GM12878 (cell line): ENCODE data around the gene KIRREL3. TPM values are rescaled to one million over a fixed set of nuclear protein-coding genes. Genes with fewer than 3 reads are reported as not detected.

Experiments used
- ATAC-seq: fragments of 200-7000 bp; cut with Tn5 transposase; 3 replicates; pipeline ENCODE4 v1.9.1; 2020; ENCODE audit warnings: mild to moderate bottlenecking, moderate library complexity
- BruUV-seq: library from RNA; stranded (reverse); fragments of 400-500 nt; replicated peaks from 2 replicates; lab custom pipeline; 2021; lab: Mats Ljungman, UMichigan
- CTCF ChIA-PET: fragments of 300-600 bp; sonication (Branson Sonifier 250); formaldehyde crosslinking; extraction: SDS; loops from one replicate; lab custom pipeline; 2021; ENCODE audit warnings: inconsistent platforms; lab: Yijun Ruan, JAX
- POLR2A ChIA-PET: fragments of 350-600 bp; formaldehyde crosslinking; extraction: SDS; loops from one replicate; lab custom pipeline; 2021; ENCODE audit warnings: inconsistent platforms; lab: Charles Lee
- RAD21 ChIA-PET: fragments of 300-600 bp; sonication (Branson Sonifier 250); formaldehyde crosslinking; loops from one replicate; lab custom pipeline; 2023; ENCODE audit warnings: antibody characterized with exemption; ENCODE audit not compliant: unreplicated experiment; lab: Charles Lee
- SMC1A ChIA-PET: fragments of 300-600 bp; sonication (Branson Sonifier 250); formaldehyde crosslinking; loops from one replicate; lab custom pipeline; 2023; ENCODE audit not compliant: unreplicated experiment, uncharacterized antibody; lab: Charles Lee
- DNase-seq: peaks from one replicate; pipeline ENCODE4 v3.0.0-alpha.2; 2011; ENCODE audit warnings: low read depth, low spot score
- FAIRE-seq: peaks from 3 replicates; lab custom pipeline; 2011; peaks lifted over from hg19 to GRCh38; lab: Jason Lieb, UNC
- H2AFZ ChIP-seq: 2 replicates; pipeline ENCODE4 v1.6.0; 2011; ENCODE audit warnings: low read depth, low read length, control low read depth; ENCODE audit not compliant: control insufficient read depth
- H3K27ac ChIP-seq: 2 replicates; pipeline ENCODE4 v1.5.1; 2011; ENCODE audit warnings: control low read depth; ENCODE audit not compliant: control insufficient read depth, insufficient read depth
- H3K27me3 ChIP-seq, 2 experiments: replicated peaks in 1 of 2; 2 replicates each; pipeline versions ENCODE4 v1.6.0 to v1.6.1; 2011; ENCODE audit warnings: low read length in 1 of 2; ENCODE audit not compliant: control insufficient read depth in 2 of 2, insufficient read depth in 2 of 2
- H3K36me3 ChIP-seq, 2 experiments: 2 replicates each; pipeline ENCODE4 v1.5.1; 2011; ENCODE audit warnings: low read length in 1 of 2; ENCODE audit not compliant: control insufficient read depth in 2 of 2, insufficient read depth in 2 of 2
- H3K4me1 ChIP-seq: 2 replicates; pipeline ENCODE4 v1.6.1; 2011; ENCODE audit warnings: mild to moderate bottlenecking, low read length, moderate library complexity, mixed read lengths; ENCODE audit not compliant: control insufficient read depth, insufficient read depth
- H3K4me2 ChIP-seq: 2 replicates; pipeline ENCODE4 v1.6.0; 2011; ENCODE audit warnings: control low read depth; ENCODE audit not compliant: control insufficient read depth, insufficient read depth
- H3K4me3 ChIP-seq: fragments of 200-600 bp; sonication (generic); 2 replicates; pipeline ENCODE4 v1.5.1; 2016
- H3K79me2 ChIP-seq: 2 replicates; pipeline ENCODE4 v1.6.0; 2011; ENCODE audit warnings: low read length; ENCODE audit not compliant: control insufficient read depth, insufficient read depth
- H3K9ac ChIP-seq: 2 replicates; pipeline ENCODE4 v1.8.0; 2011; ENCODE audit warnings: low read length, control low read depth, mixed read lengths; ENCODE audit not compliant: control insufficient read depth, insufficient read depth
- H3K9me3 ChIP-seq: replicated peaks from 3 replicates; pipeline ENCODE4 v1.5.1; 2011; ENCODE audit warnings: mild to moderate bottlenecking, low read length; ENCODE audit not compliant: control insufficient read depth, insufficient read depth
- H4K20me1 ChIP-seq: 2 replicates; pipeline ENCODE4 v1.6.0; 2011; ENCODE audit not compliant: control insufficient read depth, insufficient read depth
- CREM ChIP-seq: IDR thresholded peaks from 2 replicates; pipeline ENCODE4 v1.6.1; 2014; ENCODE audit warnings: antibody characterized with exemption, low read depth
- HDGF ChIP-seq: fragments of 450-650 bp; IDR thresholded peaks from 2 replicates; pipeline ENCODE4 v1.6.1; 2016; ENCODE audit warnings: antibody characterized with exemption
- MEF2A ChIP-seq: IDR thresholded peaks from 2 replicates; pipeline ENCODE4 v1.6.1; 2011; ENCODE audit warnings: low read depth, mild to moderate bottlenecking, low read length, moderate library complexity; ENCODE audit not compliant: insufficient read depth
- SPI1 ChIP-seq: IDR thresholded peaks from 2 replicates; pipeline ENCODE4 v1.6.1; 2011; ENCODE audit warnings: low read depth, mild to moderate bottlenecking, low read length, moderate library complexity, borderline replicate concordance; ENCODE audit not compliant: insufficient read depth
- ZSCAN29 ChIP-seq: fragments of 450-650 bp; IDR thresholded peaks from 2 replicates; pipeline ENCODE4 v1.6.1; 2017; ENCODE audit warnings: mild to moderate bottlenecking, moderate library complexity
- WGBS: methylation state at CpG from one replicate; pipeline ENCODE4 v1.1.6; 2016; ENCODE audit warnings: low lambda C conversion rate; ENCODE audit not compliant: insufficient replicate concordance, insufficient coverage; ENCODE audit errors: missing lambda C conversion rate; 5-methylcytosine and 5-hydroxymethylcytosine counted together
- in situ Hi-C: fragments of 300-500 bp; cut with MboI; formaldehyde crosslinking; loops from 9 replicates; pipeline ENCODE4 v1.14.3; 2018; ENCODE audit warnings: mixed read lengths
- intact Hi-C: fragments of 100-400 bp; cut with micrococcal nuclease; formaldehyde crosslinking; loops from one replicate; pipeline ENCODE4 v1.14.2; 2022; ENCODE audit not compliant: unreplicated experiment
- polyA plus RNA-seq, 11 experiments: library from polyadenylated mRNA; depleted of rRNA in 4 of 11; unstranded in 6 of 11; stranded (reverse) in 5 of 11; fragments of >200 nt; fragmentation: Nextera tagmentation in 4 of 11; fragmentation: Illumina TruSeq in 1 of 11; extraction: Ambion mirVana in 4 of 11; extraction: Trizol in 1 of 11; gene quantifications; 1 replicate in 1 of 11; 2 replicates in 10 of 11; pipeline versions ENCODE4 v1.2.1 to v1.2.3, GENCODE V29; 2011 to 2016; ENCODE audit warnings: inconsistent platforms in 2 of 11, missing spikeins in 2 of 11, low read depth in 1 of 11
- total RNA-seq, 4 experiments: library from RNA; depleted of rRNA in 3 of 4; stranded (reverse); fragments of >200 nt in 3 of 4; fragmentation: Illumina TruSeq in 1 of 4; extraction: Trizol in 1 of 4; gene quantifications; 2 replicates each; pipeline versions ENCODE4 v1.2.1 to v1.2.3, GENCODE V29; 2013 to 2021
- TF ChIP-seq, protein P1 (sequence below): IDR thresholded peaks from 2 replicates; pipeline ENCODE4 v1.6.1; 2012; ENCODE audit warnings: mild to moderate bottlenecking, low read depth, low read length
- TF ChIP-seq, protein P2 (sequence below): fragments of 450-650 bp; IDR thresholded peaks from 2 replicates; pipeline ENCODE4 v1.6.1; 2017; ENCODE audit warnings: low read depth, mild to moderate bottlenecking, moderate library complexity

The KIRREL3 gene
- total and polyA plus RNA-seq, 10 of the 15 experiments (the other 5 are each of a cell fraction or from before 2014, with no cell fraction given): under 0.01 TPM; not detected in 9

DNA sequence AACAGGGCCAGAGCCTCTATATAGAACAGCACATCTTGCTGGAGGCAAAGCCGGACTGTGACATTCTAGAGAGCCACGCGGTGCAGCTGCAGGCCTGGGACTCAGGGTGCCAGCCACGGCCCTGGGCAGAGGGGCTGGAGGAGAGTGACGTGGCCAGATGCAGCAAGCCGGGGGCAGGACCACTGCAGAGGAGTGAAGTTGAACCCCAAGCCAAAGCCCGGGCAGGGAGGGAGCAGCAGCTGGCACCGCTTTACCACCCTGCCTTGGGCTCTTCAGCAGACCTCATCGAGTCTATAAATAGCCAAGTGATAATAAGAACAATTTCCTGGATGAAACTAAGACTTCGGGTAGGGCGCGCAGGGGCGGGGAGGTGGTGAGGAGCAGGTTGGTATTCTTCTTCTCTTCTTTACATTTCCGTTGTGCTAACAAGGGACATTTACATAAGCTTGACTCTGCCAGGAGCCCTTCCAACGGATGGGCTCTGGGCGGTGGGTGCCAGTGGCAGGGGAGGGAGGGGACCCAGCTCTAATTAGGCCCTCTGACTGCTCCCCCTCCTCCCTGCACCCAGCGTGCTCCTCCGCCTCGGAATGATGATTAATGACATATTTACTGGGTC, 534.9 kb downstream of the KIRREL3 start (continued):
- TF ChIP-seq, protein P1, sequence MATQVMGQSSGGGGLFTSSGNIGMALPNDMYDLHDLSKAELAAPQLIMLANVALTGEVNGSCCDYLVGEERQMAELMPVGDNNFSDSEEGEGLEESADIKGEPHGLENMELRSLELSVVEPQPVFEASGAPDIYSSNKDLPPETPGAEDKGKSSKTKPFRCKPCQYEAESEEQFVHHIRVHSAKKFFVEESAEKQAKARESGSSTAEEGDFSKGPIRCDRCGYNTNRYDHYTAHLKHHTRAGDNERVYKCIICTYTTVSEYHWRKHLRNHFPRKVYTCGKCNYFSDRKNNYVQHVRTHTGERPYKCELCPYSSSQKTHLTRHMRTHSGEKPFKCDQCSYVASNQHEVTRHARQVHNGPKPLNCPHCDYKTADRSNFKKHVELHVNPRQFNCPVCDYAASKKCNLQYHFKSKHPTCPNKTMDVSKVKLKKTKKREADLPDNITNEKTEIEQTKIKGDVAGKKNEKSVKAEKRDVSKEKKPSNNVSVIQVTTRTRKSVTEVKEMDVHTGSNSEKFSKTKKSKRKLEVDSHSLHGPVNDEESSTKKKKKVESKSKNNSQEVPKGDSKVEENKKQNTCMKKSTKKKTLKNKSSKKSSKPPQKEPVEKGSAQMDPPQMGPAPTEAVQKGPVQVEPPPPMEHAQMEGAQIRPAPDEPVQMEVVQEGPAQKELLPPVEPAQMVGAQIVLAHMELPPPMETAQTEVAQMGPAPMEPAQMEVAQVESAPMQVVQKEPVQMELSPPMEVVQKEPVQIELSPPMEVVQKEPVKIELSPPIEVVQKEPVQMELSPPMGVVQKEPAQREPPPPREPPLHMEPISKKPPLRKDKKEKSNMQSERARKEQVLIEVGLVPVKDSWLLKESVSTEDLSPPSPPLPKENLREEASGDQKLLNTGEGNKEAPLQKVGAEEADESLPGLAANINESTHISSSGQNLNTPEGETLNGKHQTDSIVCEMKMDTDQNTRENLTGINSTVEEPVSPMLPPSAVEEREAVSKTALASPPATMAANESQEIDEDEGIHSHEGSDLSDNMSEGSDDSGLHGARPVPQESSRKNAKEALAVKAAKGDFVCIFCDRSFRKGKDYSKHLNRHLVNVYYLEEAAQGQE: no peak
- TF ChIP-seq ZSCAN29 (no peak), CREM (no peak)
- TF ChIP-seq, protein P2, sequence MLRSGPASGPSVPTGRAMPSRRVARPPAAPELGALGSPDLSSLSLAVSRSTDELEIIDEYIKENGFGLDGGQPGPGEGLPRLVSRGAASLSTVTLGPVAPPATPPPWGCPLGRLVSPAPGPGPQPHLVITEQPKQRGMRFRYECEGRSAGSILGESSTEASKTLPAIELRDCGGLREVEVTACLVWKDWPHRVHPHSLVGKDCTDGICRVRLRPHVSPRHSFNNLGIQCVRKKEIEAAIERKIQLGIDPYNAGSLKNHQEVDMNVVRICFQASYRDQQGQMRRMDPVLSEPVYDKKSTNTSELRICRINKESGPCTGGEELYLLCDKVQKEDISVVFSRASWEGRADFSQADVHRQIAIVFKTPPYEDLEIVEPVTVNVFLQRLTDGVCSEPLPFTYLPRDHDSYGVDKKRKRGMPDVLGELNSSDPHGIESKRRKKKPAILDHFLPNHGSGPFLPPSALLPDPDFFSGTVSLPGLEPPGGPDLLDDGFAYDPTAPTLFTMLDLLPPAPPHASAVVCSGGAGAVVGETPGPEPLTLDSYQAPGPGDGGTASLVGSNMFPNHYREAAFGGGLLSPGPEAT: no peak

DNA sequence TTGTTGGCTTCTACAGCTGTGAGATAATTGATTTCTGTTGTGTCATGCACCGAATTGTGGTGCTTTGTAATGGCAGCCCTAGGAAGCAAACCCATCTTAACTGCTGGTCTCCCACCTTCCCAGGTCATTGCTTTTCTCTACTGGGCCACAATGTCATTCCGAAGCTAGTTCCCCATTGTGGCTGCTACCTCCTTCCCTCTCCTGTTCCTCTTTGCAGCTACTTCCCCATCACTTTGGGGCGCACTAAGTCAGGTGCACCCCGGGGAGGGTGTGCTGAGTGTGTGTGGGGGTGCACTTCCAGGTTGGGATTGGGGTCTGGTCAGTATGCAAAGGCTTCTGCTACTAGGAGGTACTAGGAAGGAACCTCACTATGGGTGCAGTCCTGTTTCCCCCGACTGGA, 535.8 kb downstream of the KIRREL3 start:
- Histone ChIP-seq H3K27ac (no peak overlapping the region), H2AFZ (no peak overlapping the region), H3K4me2 (no peak overlapping the region; the same call in 1 of the 2 replicates), H3K36me3 (no peaks in the 10 kb centered on the region), H3K4me3 (no peak overlapping the region), H4K20me1 (no peaks in the 10 kb centered on the region), H3K27me3 (no peaks in the 10 kb centered on the region; a peak in 3 of 4 replicates), H3K4me1 (peaks cover 20% of the 10 kb centered on the region), H3K9ac (no peak overlapping the region), H3K79me2 (no peaks in the 10 kb centered on the region), H3K9me3 (no peaks in the 10 kb centered on the region; the same call in 2 of the 3 replicates)
- ATAC-seq (no peak), FAIRE-seq (no peak), DNase-seq (no peak)
- 13% methylated on average over 5 of the region's 5 CpGs for WGBS
- ChIA-PET POLR2A (interaction anchor here (0.6 kb wide), 1 partner anchor 507 kb away, joined by 4 read pairs; no protein-coding TSS in a partner anchor), CTCF (interaction anchor here (1.0 to 6.5 kb wide), 4 partner anchors 18 to 104 kb away, joined by 3 to 76 read pairs (median 4); no protein-coding TSS in a partner anchor), RAD21 (interaction anchor here (0.8 kb wide), 1 partner anchor 16 kb away, joined by 5 read pairs; no protein-coding TSS in a partner anchor), SMC1A (interaction anchor here (0.7 to 1.7 kb wide), 3 partner anchors 11 to 72 kb away, joined by 3 to 6 read pairs (median 3); no protein-coding TSS in a partner anchor)
- TF ChIP-seq SPI1 (peak; percentile 4; the same call in 1 of the 2 replicates), MEF2A (no peak), HDGF (no peak)
- in situ Hi-C loops (no loop called here), intact Hi-C loops (no loop called here)
- BruUV-seq: no TSS peak
